Astrocyte of the spinal cord (primary cell): ENCODE measurements around the gene CSF1R.

Experiments
- DNase-seq: peaks from one replicate; pipeline ENCODE4 v3.0.0; 2011; ENCODE audit warnings: low read depth, low spot score
- H3K4me3 ChIP-seq: 2 replicates; pipeline ENCODE4 v1.5.1; 2011; ENCODE audit warnings: low read depth, mild to moderate bottlenecking, low read length, moderate library complexity
- in situ Hi-C: cut with HindIII; loops from 2 replicates; pipeline ENCODE4 v1.10.0; 2017; ENCODE audit warnings: low sequenced_read_pairs
- TF ChIP-seq, protein P1 (sequence below): IDR thresholded peaks from 2 replicates; pipeline ENCODE4 v1.5.1; 2012; ENCODE audit warnings: low read depth, mild to moderate bottlenecking, low read length, inconsistent platforms

The CSF1R gene

DNA sequence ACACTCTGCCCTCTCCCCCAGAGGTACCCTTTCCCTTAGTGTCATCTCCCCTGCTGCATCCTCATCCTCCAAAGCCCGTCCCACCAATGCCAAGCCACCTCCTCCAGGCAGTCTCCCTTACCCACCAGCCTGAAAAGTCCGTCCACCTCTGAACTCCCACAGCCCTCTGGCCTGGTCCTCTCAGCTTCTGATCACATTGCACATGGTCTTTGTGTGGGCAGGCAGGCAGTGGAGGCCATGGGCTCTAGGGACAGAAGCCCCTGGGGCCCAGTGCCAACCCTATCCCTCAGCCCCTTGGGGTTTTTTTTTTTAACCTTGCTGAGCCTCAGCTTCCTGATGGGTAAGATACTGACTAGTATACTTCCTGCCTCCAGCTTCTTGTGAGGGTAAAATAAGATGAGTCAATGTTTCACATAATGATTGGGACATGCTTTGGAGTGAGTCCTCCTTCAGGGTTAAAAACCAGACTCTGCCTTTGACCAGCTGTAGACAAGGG is 19.4 kb downstream of the CSF1R start:
- peak; percentile 56 for DNase-seq
- no peak overlapping the region for H3K4me3 ChIP-seq
- TF ChIP-seq, protein P1, sequence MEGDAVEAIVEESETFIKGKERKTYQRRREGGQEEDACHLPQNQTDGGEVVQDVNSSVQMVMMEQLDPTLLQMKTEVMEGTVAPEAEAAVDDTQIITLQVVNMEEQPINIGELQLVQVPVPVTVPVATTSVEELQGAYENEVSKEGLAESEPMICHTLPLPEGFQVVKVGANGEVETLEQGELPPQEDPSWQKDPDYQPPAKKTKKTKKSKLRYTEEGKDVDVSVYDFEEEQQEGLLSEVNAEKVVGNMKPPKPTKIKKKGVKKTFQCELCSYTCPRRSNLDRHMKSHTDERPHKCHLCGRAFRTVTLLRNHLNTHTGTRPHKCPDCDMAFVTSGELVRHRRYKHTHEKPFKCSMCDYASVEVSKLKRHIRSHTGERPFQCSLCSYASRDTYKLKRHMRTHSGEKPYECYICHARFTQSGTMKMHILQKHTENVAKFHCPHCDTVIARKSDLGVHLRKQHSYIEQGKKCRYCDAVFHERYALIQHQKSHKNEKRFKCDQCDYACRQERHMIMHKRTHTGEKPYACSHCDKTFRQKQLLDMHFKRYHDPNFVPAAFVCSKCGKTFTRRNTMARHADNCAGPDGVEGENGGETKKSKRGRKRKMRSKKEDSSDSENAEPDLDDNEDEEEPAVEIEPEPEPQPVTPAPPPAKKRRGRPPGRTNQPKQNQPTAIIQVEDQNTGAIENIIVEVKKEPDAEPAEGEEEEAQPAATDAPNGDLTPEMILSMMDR = no peak
- in situ Hi-C loops = no loop called here

DNA sequence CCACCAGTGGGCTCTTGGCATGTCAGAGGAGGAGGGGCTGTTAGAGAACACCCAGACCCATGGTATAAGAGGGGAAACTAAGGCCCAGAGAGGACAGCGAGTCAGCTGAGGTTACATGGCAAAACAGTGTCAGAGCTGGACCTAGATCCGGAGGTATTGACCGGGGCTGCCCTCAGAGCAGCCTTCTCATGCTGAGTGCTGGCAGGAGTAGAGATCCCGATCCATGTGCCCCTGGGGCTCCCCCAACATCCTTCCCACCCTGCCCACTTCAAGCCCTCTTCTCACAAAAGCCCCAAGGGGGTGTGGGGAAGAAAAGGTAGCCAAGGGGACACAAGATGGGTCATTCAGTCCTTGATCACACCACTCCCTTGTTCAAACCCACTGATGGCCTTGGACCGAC is 19.9 kb downstream of the CSF1R start:
- H3K4me3 ChIP-seq = no peak overlapping the region
- in situ Hi-C loops = no loop called here
- TF ChIP-seq, protein P1 = no peak

DNA sequence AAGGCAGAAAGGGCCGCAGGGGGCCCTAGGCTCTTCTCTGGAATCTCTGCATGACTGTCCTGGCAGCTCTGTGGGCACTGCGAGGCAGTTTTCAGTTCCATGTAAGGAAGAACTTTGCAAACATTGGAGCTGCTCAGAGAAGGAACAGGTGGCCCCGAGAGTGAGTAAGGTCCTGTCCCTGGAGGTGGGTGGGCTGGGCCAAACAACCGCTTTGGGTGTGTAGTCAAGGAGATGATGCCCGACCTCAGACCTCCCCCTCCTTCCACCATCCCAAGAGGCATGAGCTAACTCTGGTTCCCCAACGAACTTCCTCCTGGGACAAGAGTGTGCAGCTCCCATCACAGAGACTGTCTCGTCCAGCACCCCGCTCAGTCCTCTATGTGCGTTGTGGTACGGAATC is 20.5 kb downstream of the CSF1R start:
- H3K4me3 ChIP-seq = no peak overlapping the region
- TF ChIP-seq, protein P1 = no peak
- in situ Hi-C loops = no loop called here
- DNase-seq = peak; percentile 73

More for the DNA sequence above, 19.9 kb downstream of the CSF1R start:
- no peak for DNase-seq

DNA sequence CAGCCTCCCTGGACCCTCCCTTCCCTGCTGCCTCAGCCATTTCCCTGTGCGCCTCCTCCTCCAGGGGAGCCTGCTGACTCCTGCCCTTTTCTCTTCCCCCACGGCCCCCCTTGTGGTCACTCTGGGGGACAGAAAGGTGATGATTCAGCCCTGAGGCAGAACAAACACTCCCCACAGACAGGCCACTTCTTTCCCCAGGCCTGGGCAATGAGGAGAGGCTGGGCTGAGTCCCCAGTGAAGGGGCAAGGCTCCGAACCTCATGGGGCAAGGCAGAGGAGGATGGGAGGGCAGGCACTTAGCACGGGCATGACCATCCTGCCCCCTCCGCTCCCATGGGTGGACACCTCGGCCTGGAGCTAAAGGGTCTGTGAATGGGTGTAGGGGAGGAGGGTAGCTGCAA is 21.0 kb downstream of the CSF1R start:
- no peak overlapping the region for H3K4me3 ChIP-seq
- in situ Hi-C loops = no loop called here
- TF ChIP-seq, protein P1 = no peak
- DNase-seq = peak; percentile 73

DNA sequence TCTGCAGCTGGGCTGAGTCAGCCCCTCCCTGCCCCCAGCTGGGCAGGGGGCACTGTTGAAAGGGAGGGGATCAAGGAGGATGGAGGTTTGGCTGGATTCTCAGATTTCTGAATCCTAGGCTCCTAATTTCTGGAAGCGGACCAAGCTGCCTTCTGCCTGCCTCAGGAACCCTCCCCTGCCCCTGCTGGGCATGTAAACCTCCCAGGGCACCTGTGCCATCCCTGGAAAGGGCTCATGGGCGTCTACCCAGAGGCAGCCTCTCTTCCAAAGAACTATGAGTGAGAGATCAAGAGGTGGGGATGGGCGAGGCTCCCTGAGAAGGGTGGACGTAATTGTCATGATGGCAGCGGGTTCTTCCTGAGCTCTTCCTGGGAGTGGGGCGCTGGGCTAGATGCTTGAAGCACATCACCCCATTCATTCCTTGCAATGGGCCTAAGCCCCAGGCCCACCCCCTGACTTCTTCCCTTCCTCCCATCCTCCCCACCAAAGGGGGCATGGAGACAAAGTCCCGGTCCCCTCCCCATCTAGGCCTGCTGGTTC is 21.6 kb downstream of the CSF1R start:
- peak; percentile 30 for DNase-seq
- in situ Hi-C loops = no loop called here
- TF ChIP-seq, protein P1 = no peak
- H3K4me3 ChIP-seq = no peak overlapping the region

DNA sequence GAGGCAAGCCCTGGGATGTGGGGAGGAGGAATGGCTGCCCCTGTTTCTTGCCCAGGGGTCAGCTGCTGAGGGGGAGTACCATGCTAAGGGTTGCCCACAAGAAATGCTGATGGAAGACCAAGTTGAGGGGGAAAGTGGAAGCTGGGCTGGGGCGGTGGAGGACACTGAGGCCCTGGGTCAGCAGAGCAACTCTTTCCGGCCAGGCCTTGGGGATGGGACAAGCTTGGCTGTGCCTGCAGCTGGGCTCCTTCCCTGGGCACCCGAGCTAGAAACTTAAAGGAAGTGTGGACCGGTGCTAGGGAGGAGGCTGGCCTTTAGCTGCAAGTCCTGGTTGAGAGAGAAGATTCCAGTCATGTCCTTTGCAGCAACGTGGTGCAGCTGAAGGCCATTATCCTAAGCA is 22.7 kb downstream of the CSF1R start:
- H3K4me3 ChIP-seq = no peak overlapping the region
- no peak for DNase-seq
- TF ChIP-seq, protein P1 = no peak
- in situ Hi-C loops = no loop called here
